HG03175 (cell line): ENCODE measurements around the gene ZFP91.
"Not testable (repeated sequence)": the region's sequence is repeated elsewhere in the genome, so short reads cannot be mapped to it uniquely, and the experiment has no call there.

ENCODE experiments used
- ATAC-seq: cut with Tn5 transposase; IDR thresholded peaks from one replicate; pipeline ENCODE4 v1.9.1; 2021; ENCODE audit warnings: mild to moderate bottlenecking, moderate library complexity; ENCODE audit not compliant: unreplicated experiment

ZFP91 gene, protein sequence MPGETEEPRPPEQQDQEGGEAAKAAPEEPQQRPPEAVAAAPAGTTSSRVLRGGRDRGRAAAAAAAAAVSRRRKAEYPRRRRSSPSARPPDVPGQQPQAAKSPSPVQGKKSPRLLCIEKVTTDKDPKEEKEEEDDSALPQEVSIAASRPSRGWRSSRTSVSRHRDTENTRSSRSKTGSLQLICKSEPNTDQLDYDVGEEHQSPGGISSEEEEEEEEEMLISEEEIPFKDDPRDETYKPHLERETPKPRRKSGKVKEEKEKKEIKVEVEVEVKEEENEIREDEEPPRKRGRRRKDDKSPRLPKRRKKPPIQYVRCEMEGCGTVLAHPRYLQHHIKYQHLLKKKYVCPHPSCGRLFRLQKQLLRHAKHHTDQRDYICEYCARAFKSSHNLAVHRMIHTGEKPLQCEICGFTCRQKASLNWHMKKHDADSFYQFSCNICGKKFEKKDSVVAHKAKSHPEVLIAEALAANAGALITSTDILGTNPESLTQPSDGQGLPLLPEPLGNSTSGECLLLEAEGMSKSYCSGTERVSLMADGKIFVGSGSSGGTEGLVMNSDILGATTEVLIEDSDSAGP

DNA sequence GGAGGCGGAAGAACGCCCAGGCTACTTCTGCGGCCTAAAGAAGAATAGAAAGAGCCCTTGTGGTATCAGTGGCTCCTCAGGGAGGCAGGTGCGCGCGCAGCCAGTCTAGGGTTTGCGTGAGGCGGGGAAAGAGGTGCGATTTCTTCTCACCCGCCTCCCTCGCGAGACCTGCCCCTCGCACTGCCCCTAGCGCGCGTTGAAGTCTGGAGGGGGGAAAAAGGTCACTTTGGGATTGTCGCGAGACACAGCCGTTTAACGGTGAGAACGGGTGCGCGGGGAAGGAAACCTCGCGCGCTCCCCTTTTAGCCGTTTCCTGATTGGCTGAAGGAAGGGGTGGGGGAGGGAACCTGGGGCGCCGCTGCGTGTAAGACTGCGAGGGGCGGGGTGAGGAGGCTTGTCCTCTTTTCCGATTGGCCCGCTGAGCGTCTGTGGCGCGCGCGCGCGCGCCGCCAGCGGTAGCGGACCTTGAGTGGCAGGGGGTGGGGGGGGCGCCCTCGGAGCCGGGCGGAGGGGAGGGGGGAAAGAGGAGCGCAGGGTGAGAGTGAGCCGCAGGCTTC is at the start of gene ZFP91:
ZFP91 (plus strand) TSS at position 429 of the 557 bp plus-strand sequence. CDS start 219 bp downstream, outside the sequence.
- peak; percentile 33 for ATAC-seq

DNA sequence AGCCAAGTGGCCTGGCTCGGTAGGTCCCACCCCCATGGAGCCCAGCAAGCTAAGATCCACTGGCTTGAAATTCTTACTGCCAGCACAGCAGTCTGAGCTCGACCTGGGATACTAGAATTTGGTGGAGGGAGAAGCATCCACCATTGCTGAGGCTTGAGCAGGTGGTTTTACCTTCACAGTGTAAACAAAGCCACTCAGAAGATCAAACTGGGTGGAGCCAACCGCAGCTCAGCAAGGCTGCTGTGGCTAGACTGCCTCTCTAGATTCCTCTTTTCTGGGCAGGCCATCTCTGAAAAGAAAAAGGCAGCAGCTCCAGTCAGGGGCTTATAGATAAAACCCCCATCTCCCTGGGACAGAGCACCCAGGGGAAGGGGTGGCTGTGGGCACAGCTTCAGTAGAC is 48.6 kb upstream of the ZFP91 start:
- ATAC-seq, result no peak

DNA sequence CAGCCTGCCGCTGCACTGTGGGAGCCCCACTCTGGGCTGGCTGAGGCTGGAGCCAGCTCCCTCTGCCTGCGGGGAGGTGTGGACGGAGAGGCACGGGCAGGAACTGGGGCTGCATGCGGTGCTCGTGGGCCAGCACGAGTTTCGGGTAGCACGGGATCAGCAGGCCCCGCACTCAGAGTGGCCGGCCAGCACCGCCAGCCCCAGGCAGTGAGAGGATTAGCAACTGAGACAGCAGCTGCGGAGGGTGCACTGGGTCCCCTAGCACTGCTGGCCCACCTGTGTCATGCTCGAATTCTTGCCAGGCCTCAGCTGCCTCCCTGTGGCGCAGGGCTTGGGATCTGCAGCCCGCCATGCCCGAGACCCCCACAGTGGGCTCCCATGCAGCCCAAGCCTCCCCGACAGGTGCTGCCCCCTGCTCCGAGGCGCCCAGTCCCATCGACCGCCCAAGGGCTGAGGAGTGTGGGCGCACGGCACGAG is 47.0 kb upstream of the ZFP91 start:
- no peak for ATAC-seq

DNA sequence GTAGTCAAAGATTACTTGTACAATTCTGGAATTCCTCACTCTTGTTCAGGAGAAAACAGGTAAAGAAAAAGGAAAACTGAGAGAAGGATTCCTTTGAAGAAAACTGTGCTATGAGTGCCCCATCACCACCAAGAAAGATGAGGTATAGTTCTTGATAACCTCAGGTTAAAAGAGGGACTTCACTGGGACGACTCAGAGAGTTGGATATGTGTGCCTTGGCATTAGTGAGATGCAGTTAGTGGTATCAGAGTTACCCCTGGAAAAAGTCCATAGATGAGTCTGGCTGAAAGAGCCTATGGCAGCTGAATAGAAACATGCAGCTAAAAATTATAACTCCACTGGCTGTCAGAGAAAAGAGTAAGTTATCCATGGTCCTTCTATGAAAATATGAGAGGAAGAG is 32.0 kb upstream of the ZFP91 start:
- ATAC-seq, result no peak

DNA sequence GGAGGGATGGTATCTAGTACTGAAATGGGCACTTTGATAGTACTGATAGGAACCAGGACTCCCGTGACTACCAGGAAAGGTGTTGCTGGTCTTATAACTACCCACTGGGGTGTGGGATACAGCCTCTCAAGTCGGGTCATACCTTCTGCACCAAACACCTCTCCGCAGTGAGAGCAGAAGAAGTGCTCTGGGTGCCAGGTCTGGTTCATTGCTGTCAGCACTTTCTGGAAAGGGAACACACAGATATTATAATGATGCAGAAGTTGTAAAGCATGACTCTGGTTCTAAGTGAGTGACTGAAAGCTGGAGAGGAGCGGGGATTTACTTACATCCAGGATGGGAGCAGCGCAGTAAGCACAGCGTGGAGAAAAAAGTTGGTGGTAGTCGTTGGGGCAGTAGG is 29.2 kb upstream of the ZFP91 start:
- no peak for ATAC-seq

DNA sequence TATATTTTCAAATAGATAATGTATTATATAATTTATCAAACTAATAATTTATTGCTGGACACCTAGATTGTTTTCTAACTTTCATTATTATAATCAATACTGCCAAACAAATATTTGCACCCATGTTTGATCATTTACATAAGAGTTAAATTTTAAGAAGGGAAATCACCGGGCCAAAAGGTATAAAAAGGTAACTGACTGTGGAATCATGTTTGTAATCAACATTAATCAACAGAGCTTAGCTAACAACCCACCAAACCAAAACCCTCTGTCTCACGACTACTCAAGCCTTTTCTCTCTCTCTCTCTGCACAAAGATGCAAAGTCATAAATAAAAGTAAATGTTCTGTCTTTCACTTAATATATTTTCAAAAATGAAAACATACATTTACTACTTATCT is 18.0 kb upstream of the ZFP91 start:
- ATAC-seq, result no peak

DNA sequence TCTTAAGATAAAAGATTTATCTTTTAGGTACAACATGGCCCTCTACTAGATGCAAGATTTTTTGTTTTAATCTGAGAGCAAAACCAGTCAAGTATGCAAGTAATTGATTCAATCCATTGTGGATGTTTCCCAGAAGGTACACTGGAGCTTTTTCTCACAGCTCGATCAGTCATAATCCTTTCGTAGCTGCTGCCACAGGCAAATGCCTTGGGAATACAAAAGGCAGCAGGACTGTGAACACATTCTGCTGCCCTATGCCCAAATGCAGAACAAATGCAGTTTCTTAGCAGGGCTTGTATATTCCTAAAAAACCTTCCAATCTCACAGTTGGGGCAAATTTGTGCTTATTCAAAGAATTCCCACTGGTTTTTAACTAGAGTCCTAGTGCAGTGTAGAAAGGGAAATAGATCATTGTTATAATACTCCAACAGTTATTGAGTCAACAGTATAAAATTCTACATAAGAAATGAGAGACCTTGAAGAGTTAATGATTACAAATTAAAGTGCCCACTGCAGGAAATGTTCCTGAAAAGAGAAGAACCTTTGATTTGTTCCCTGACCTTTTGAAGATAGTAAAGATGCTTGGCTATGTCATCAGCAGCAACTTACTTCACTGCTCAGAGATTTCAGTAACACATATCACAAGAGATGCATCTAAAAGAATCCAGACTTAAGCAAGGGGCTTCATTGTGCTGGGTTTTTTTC is 17.3 kb upstream of the ZFP91 start:
- no peak for ATAC-seq

DNA sequence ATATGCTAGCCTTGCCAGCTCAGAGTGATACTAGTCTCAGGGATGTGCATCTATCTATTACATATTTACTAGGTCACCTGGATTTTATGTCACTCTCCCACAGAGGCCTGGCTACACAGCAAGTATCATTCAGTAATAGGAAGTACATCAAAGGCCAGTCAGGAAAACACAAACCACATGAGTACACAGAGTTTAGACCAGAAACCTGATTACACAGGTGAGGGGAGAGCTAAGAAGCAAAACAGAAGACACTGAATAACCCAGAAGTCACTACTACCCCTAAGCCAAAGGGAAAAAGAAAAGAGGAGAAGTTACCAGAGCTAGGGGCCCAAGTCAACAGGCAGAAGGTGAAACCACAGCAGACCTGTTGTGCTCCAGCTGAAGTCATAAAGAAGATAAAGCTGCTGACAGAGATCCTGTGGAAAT is 16.5 kb upstream of the ZFP91 start:
- peak; percentile 93 for ATAC-seq

DNA sequence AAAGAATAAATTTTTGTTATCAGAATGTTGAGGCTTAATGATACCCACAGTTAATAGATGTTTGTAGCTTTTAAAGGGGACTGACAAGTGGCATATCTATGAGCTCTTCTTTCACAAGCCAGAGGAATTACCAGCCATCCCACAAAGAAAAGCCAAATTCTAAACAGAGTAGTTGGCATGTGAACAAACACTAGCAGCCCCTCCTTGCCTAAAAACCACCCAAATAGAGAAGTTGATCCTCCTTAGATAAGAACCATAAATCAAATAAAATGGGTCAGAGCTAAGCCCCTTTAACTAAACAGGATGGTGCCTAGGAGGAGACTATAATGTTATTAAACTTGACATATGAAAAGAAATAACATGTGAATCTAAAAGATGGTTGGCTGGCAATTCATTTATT is 14.6 kb upstream of the ZFP91 start:
- ATAC-seq, result no peak

DNA sequence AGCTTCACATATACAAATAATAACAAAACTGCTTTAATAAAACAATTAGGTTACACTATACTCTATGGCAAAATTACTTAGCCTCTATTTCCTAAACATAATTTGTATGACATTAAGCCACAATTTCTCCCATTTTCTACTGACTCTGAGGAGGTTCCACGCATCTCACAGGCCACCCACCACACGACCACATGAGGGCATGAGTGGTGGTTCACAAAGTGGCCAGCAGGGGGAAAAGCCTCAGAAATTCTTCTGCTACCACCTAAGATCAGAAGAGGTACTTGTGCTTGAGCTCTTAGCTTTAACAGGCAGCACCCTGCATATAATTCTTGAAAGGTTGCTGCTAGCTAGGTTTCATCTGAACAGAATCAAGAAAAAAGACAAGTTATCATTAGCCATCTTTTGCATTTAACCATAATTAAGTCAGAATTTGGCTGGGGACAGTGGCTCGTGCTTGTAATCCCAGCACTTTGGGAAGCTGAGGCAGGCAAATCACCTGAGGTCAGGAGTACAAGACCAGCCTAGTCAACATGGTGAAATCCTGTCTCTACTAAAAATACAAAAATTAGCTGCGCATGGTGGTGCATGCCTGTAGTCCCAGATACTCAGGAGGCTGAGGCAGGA is 10.9 kb upstream of the ZFP91 start:
- peak; percentile 96 for ATAC-seq

DNA sequence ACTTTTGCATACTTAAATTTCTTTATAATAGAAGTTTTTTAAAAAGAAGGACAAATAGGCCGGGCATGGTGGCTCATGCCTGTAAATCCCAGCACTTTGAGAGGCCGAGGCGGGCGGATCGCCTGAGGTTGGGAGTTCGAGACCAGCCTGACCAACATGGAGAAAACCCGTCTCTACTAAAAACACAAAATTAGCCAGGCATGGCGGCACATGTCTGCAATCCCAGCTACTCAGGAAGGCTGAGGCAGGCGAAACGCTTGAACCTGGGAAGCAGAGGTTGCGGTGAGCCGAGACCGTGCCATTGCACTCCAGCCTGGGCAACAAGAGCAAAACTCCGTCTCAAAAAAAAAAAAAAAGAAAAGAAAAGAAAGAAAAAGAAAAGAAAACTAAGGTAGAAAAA is 6.0 kb upstream of the ZFP91 start:
- not testable (repeated sequence) for ATAC-seq

DNA sequence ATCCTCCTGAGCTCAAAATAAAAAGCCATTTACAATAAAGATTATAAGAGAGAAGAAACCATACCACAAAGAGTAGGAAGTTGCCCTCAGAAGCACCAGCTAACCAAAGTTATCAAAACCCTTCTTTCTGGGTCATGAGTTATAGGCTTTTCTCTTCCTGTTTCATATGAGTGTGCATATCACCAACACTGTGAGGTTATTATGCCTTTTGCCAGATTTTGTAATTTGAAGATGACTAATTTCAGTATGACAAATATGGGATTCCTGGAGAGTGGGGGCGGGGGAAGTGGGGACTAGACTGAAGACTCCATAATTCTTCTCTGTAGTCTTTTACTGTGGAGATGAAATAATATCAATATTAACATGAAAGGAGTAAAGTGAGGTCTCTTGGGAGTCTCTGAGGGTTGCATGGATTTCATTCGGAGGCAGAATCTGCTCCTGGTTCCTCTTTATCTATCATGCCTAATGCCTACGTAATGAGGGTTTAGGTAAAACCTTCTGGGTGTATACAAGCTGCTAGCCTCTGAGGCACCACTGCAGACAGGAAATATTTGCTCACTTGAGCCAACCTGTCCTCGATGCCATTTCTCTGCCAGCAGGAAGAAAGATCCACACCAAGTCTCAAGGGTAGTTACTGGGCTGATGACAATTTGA is 5.3 kb upstream of the ZFP91 start:
- ATAC-seq, result peak; percentile 30

DNA sequence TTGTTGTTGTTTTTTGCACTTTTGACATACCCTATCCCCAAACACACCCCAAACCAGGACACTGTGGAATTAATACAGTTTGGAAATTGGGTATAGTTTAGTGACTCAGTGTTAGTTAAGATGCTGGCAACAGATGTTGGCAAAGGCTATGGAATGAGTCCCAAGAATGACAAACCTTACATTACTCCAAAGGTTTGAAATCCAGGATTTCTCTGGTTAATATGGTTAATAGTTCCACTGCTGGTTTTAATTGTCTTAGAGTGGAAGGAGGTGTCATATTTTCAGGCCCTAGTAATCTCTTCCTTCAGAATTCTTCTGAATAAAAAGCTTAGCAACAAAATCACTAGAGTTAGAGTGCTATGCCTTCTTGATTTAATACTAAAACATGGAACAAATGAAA is 4.0 kb upstream of the ZFP91 start:
- ATAC-seq, result no peak

DNA sequence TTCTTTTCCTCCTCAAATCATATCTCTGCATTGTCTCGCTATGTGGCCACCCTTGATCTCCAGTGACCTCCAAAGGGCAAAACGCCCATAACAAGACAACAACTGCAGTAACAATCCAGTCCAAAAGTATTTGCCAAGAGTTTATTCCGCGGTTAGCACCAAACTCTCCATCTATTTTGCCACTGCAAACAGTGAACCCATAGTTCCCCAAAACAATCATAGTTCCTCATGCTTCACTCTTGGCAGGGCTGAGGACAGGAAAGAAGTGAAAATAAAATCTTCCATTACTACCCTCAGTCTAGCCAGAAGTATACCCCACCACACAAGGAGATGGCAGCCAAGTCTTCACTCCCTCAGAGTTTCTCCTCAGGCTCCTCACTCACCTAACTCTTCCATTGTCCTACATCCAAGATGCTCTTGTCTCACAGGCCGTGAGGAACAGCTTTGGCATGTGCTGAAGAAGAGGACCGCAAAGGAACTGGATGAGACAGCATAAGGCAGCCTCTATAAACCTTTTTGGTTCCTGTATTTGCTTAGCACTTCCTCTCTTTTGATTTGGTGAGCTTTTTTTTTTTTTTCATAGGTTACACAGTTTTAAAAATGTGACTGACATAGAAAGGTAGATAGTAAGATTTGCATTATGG is 3.4 kb upstream of the ZFP91 start, which contains the start of gene LPXN:
LPXN (minus strand) TSS at position 480 of the 644 bp plus-strand sequence; CDS start at position 396, 84 bp downstream.
- no peak for ATAC-seq

DNA sequence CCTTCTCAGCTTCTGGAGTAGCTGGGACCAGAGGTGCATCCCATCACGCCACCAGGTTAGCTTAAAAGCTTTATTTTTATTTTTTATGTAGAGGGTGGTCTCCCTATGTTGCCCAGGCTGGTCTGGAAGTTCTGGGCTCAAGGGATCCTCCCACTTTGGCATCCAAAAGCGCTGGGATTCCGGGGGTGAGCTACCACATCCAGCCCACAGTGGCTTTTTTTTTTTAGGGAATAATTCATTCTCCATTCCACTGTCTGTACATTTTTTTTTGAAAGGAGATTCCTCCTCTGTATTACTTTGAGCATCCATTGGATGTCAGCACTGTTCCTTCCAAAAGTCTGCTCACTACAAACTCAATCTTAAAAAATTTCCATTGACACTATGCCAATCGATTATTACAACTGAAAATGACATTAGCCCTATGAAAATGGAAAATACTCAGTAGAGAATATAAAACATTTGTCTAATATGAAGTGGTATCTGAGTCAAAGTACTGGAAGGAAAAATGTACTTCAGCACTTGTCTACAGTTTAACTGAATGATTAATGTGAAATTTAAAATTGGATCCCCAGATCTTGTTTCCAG is 1.9 kb upstream of the ZFP91 start:
- no peak for ATAC-seq

DNA sequence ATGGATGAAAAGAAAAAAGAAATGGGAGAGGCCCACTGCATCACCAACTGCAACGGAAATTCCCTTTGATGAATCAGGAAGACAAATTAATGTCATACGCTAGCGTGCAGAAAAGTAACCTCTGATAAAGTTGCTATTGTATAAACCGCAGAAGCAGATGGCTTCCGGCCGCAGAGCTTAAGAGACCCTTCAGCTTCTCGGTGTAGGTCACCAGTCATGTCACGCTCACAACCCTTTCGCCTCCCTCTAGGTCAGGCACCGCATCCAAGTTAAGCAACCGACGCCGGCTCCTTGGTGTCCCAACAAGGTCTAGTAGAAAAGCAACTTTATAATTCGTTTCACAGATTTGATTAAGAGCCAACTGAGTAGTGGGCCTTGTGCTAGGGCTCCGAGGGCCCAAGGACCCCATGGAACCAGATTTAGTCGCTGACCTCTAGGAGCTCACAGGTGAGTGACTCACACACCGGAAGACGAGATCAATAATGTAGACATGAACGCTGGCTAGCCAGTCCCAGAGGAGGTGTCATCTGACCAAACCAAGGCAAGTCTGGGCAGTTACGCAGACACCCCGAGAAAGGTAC is 1.2 kb upstream of the ZFP91 start:
- ATAC-seq, result peak; percentile 53

DNA sequence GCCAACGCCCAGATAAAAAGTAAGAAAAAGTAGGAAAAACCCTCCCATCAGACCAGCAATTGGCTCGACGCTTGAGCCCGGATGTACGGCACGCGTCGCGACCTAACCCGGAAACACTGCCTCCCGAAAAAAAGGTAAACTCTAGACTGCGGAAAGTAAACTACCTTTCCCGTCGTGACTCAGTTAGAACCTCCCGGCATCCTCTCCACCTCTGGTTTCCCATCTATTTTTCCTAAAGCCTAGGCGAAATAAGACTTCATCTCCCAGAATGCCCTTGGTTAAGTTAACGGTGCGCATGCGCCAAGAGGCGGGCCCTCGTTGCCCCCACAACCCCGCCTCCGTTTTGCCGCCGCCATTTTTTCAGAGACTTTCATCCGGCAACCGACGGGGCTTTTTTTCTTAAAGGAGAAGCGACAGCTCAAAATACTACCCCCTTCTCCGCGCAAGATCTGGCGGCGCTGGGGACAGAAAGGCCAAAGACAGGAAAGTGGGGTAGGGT is 678 bp upstream of the ZFP91 start:
- no peak for ATAC-seq

DNA sequence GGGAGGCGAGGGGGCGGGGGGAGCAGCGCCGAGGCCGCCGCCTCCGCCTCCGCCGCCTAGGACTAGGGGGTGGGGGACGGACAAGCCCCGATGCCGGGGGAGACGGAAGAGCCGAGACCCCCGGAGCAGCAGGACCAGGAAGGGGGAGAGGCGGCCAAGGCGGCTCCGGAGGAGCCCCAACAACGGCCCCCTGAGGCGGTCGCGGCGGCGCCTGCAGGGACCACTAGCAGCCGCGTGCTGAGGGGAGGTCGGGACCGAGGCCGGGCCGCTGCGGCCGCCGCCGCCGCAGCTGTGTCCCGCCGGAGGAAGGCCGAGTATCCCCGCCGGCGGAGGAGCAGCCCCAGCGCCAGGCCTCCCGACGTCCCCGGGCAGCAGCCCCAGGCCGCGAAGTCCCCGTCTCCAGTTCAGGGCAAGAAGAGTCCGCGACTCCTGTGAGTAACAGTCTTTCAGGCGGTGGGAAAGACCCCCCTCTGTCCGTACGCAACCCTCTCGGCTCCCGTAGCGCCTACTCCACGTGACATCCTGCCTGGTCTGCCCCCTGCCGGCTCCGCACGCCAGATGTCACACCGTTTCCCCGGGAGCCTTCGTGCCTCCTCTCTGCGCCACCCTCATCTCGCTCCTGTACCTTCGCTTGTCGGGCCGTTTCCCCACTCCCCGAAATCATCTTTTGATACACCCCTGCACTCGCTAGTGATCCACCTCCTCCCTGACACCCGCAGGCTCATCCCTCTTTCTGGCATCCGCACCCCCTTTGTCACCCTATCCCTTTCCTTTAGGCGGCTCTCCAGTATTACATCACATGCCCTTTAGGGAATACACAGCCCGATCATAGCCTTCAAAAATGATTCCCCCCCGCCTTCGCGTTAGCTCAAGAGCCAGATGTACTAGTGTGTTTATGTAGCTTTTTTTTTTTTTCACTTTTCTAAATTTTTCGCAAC is 598 bp downstream of the ZFP91 start:
- ATAC-seq, result peak; percentile 51
